Tibial artery (tissue), 4 donors: Measurements from ENCODE around the gene SSNA1.

Experiments used
- DNase-seq, 2 donors: peaks; one replicate each; pipeline ENCODE4 v3.0.0-alpha.2; 2019
- H3K27ac ChIP-seq, 2 donors: fragments of 200-600 bp; sonication (generic) in 1 of 2; 1 replicate in 1 of 2; 2 replicates in 1 of 2; pipeline ENCODE4 v1.5.1; 2018 to 2019; ENCODE audit warnings: mild to moderate bottlenecking in 1 of 2
- H3K27me3 ChIP-seq, 2 donors: fragments of 200-600 bp; sonication (generic) in 1 of 2; one replicate each; pipeline versions ENCODE4 v1.5.1 to v1.6.0; 2016 to 2019
- H3K36me3 ChIP-seq, 3 donors: fragments of 200-600 bp; sonication (generic) in 2 of 3; one replicate each; pipeline ENCODE4 v1.5.1; 2016 to 2019; ENCODE audit warnings: mild to moderate bottlenecking in 2 of 3
- H3K4me1 ChIP-seq, 4 donors: fragments of 200-600 bp; sonication (generic) in 2 of 4; 1 replicate in 3 of 4; 2 replicates in 1 of 4; pipeline ENCODE4 v1.5.1; 2016 to 2019
- H3K4me3 ChIP-seq, 2 donors: fragments of 200-600 bp; sonication (generic) in 1 of 2; 1 replicate in 1 of 2; 2 replicates in 1 of 2; pipeline ENCODE4 v1.5.1; 2018 to 2019; ENCODE audit warnings: mild to moderate bottlenecking in 2 of 2
- H3K9me3 ChIP-seq, 3 donors: fragments of 200-600 bp; sonication (generic) in 1 of 3; one replicate each; pipeline ENCODE4 v1.5.1; 2016 to 2019
- intact Hi-C: fragments of 100-400 bp; cut with DNase I; formaldehyde crosslinking; loops from one replicate; pipeline ENCODE4 v1.15.0; 2023; ENCODE audit warnings: low total_unique reads
- TF ChIP-seq, protein P1 (sequence below), 2 experiments: fragments of 200-600 bp in 1 of 2; fragments of 450-650 bp in 1 of 2; IDR thresholded peaks; one replicate each; pipeline ENCODE4 v1.5.1; 2017 to 2019; ENCODE audit warnings: antibody characterized with exemption in 2 of 2, mild to moderate bottlenecking in 1 of 2, moderate library complexity in 1 of 2

Gene SSNA1

DNA sequence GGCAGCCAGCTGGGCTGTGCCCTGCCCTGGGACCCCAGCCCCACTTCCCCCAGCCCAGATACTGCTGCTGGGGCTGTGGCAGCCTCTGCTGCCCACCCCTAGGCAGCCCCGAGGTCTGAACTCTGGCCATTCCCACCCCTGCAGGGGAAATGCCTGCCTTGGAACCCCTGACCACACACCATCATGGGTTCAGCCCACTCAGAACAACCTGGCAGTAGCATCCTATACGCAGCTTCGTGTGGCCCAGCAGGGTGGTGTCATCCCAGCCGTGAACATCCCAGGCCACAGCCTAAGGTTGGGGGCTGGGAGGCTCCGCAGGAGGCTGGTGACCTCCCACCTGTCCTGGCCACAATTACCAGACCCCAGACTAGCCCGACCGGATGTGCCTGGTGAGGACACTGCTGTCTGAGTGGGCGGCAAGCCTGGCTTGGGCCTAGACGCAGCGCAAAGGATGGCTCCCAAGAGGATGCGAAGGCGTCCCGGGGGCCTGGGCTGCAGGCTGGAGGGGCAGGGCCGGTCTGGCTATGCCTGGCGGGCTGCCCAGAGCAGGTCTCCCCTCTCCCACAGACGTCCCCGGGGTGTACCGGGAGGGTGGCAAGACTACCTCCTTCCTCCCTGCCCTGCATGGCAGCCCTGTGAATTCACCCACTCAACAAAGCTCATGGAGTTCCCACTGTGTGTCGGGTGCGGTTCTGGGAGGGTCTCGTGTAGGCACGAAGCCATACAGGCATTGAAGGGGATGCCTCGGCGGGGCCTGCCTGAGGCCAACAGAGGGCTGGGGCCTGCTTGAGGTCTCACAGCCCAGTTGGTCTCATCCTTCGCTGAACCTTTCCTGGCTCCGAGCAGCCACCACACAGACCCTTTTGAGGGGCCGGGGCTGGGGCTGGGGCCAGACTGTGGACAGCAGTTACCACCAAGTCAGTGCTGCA is 40.8 kb downstream of the SSNA1 start:
- DNase-seq = no peak
- intact Hi-C loops = no loop called here
- no peaks in the 10 kb centered on the region for H3K36me3 ChIP-seq
- TF ChIP-seq, protein P1, sequence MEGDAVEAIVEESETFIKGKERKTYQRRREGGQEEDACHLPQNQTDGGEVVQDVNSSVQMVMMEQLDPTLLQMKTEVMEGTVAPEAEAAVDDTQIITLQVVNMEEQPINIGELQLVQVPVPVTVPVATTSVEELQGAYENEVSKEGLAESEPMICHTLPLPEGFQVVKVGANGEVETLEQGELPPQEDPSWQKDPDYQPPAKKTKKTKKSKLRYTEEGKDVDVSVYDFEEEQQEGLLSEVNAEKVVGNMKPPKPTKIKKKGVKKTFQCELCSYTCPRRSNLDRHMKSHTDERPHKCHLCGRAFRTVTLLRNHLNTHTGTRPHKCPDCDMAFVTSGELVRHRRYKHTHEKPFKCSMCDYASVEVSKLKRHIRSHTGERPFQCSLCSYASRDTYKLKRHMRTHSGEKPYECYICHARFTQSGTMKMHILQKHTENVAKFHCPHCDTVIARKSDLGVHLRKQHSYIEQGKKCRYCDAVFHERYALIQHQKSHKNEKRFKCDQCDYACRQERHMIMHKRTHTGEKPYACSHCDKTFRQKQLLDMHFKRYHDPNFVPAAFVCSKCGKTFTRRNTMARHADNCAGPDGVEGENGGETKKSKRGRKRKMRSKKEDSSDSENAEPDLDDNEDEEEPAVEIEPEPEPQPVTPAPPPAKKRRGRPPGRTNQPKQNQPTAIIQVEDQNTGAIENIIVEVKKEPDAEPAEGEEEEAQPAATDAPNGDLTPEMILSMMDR (IDR thresholded peaks at IDR 0.05) = no peak
- peaks cover 0 to 70% of the 10 kb centered on the region in 2 donors for H3K27me3 ChIP-seq
- H3K27ac ChIP-seq = no peak overlapping the region
- H3K9me3 ChIP-seq = no peaks in the 10 kb centered on the region
- no peak overlapping the region for H3K4me3 ChIP-seq
- H3K4me1 ChIP-seq = peaks cover 0 to 33% (median 4%) of the 10 kb centered on the region in 4 donors

GRCh38 chr9:137229903-137230704 is 41.6 kb downstream of the SSNA1 start:
- Histone ChIP-seq H3K27ac (no peak overlapping the region), H3K4me3 (no peak overlapping the region), H3K4me1 (peaks cover 0 to 26% (median 3%) of the 10 kb centered on the region in 4 donors), H3K27me3 (peaks cover 0 to 79% of the 10 kb centered on the region in 2 donors), H3K36me3 (no peaks in the 10 kb centered on the region), H3K9me3 (no peaks in the 10 kb centered on the region)
- DNase-seq = no peak
- intact Hi-C loops = loop anchor here (2.0 kb wide), 1 partner anchor 107 kb away; no protein-coding TSS in a partner anchor
- TF ChIP-seq, protein P1 (IDR thresholded peaks at IDR 0.05) = no peak

DNA sequence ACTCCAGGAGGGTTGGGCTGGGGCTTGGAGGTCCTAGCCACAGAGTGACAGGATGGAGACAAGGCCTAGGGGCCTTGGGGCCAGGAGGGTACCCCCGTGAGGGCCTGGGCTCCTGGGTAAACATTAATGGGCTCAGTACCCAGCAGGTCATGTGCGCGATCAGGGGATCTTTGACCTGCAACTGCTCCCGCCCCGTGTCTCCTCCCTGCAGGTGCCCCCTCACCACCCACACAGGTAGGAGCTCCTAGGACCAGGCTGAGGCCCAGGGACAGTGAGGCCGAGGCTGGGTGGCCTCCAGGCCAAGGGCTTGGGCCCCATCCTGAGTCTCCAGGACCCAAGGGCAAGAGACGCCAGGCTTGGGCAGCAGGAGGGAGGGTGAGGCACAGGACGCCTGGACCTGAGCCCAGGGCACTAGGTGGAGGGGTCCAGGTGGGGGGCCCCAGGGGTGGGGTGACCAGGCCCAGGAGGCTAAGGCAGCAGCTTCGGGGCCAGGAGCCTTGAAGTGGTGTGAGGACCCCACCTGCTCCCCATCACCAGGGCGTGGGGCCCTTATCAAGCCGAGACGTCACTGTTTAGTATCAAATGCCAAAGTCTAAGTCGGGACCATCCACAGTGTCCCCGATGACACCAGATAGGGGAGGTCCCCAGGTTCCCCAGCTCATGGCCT is 42.4 kb downstream of the SSNA1 start, which contains the start of gene SLC34A3:
TSS of gene SLC34A3 (plus strand) at position 197 of the 667 bp plus-strand sequence. CDS start 802 bp downstream, outside the sequence.
- H3K9me3 ChIP-seq = no peaks in the 10 kb centered on the region
- H3K27me3 ChIP-seq = peaks cover 0 to 86% of the 10 kb centered on the region in 2 donors
- no peak within 1 kb of the TSS for H3K27ac ChIP-seq
- intact Hi-C loops = loop anchor here (2.0 kb wide), 1 partner anchor 108 kb away; no protein-coding TSS in a partner anchor
- peaks cover 0 to 24% (median 3%) of the 10 kb centered on the region in 4 donors for H3K4me1 ChIP-seq
- TF ChIP-seq, protein P1 (IDR thresholded peaks at IDR 0.05) = no peak
- H3K36me3 ChIP-seq = no peaks in the 10 kb centered on the region
- DNase-seq = no peak
- H3K4me3 ChIP-seq = no peak within 1 kb of the TSS

DNA sequence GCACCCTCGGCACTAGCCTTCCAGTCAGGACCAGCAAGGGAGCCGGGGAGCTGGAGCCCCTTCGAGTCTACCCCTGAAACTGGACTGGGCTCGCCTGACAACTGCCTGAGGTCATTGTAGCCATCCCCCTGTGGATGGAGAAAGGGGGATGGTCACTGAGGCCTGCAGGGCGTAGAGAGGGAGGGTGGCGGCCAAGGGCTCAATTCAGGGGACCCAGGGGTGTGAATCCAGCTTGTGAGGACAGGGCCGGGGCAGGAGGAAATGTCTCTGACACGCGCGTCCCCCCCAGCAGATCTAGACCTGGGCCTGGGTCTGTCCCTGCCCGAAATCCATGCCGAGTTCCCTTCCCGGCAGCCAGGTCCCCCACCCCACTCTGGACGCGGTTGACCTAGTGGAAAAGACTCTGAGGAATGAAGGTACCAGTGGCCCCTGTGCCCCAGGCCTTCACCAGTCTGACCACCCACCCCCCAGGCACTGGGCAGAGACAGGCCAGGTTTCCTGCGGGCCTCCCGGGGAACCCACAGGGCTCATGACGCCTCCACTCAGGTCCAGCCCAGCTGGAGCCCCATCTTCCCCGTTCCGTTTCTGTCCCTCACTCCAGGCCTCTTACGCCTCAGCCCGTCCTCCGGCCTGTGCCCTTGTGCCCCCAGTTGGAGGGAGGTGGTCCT is 43.0 kb downstream of the SSNA1 start:
- H3K4me3 ChIP-seq = no peak overlapping the region
- H3K36me3 ChIP-seq = no peaks in the 10 kb centered on the region
- no peaks in the 10 kb centered on the region for H3K9me3 ChIP-seq
- H3K27ac ChIP-seq = no peak overlapping the region
- H3K27me3 ChIP-seq = peaks cover 0 to 91% of the 10 kb centered on the region in 2 donors
- TF ChIP-seq, protein P1 (IDR thresholded peaks at IDR 0.05) = no peak
- H3K4me1 ChIP-seq = peaks cover 0 to 31% (median 9%) of the 10 kb centered on the region in 4 donors
- intact Hi-C loops = loop anchor here (2.0 kb wide), 1 partner anchor 109 kb away; no protein-coding TSS in a partner anchor
- DNase-seq = no peak
